DMS114 treated with DMSO at 0.1 percent for 48 hours (cell line): ENCODE data around the gene CYB5B.

Experiments
- DNase-seq: peaks from one replicate; lab custom pipeline; 2025; ENCODE audit not compliant: unreplicated experiment; lab: John Stamatoyannopoulos, UW

The CYB5B gene, protein sequence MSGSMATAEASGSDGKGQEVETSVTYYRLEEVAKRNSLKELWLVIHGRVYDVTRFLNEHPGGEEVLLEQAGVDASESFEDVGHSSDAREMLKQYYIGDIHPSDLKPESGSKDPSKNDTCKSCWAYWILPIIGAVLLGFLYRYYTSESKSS

DNA sequence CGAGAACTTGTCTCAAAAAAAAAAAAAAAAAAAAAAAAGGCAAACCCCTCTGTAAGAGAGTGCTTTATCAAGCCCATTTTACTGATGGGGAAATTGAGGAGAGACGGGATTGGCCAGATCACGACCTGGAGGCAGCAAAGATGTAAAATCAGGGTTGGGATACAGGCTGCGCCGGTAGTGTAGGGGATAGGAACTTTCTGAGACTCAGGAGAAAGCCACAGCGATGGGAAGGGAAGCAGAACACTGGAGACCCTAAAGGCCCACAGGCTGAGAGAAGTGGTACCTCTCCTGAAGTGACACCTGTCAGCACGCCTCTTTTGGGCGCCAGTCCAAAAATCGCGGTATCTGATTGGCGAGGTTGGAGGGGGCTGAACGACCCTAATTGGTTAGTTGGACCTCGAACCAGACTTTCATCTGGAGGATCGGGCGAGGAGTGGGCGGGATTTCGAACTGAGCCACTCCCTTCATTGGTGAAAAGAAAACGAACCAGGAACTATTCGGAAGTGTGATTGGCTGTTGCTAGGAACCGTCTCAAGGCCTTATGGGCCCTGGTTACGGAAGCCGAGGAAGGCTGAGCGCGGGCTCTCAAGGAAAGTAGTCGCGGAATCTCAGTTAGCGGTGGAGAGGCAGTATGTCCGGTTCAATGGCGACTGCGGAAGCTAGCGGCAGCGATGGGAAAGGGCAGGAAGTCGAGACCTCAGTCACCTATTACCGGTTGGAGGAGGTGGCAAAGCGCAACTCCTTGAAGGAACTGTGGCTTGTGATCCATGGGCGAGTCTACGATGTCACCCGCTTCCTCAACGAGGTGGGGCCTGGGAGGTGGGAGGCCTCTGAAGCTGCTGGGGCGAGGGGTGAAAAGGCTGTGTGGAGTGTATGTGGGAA, at the start of gene CYB5B:
Gene CYB5B (plus strand): TSS at position 567 of the 882 bp plus-strand sequence. CDS start 65 bp downstream, at position 632.
- DNase-seq = peak; percentile 100

DNA sequence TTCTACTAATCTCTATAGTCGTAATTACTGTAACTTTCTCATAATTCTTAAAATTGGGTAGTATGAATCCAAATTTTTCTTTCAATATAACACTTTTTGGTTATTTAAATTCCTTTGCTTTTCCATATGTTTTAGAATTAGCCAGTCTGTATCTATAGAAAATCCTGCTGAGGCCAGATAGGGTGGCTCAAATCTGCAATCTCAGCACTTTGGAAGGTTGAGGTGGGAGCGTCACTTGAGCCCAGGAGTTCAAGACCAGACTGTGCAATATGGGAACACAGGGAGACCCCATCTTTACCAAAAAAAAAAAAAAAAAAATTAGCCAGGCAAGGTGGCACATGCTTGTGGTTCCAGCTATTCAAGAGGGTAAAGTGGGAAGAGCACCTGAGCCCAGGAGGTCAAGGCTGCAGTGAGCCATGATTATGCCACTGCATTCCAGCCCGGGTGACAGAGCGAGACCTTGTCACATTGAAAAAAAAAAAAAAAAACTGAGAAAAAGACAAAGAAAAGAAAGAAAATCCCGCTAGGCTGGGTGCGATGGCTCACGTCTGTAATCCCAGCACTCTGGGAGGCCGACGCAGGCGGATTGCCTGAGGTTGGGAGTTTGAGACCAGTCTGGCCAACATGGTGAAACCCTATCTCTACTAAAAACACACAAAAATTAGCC, 47.9 kb upstream of the CYB5B start:
- DNase-seq = no peak

DNA sequence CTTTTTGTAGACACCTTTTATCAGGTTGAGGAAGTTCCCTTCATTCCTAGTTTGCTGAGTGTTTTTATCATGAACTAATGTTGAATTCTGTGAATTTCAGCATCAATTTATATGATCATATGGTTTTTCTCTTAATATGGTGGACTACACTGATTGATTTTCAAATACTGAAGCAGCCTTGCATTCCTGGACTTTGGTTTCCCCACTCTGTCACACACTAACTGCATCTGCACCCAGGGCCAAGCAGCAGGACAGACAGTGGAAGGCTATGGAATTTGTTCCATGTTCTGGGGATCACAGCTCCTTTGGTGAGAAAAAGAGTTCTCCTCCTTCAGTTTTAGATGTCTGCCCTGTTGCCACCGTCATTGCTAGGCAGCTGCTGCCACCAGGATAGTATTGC, 46.4 kb upstream of the CYB5B start:
- no peak for DNase-seq

DNA sequence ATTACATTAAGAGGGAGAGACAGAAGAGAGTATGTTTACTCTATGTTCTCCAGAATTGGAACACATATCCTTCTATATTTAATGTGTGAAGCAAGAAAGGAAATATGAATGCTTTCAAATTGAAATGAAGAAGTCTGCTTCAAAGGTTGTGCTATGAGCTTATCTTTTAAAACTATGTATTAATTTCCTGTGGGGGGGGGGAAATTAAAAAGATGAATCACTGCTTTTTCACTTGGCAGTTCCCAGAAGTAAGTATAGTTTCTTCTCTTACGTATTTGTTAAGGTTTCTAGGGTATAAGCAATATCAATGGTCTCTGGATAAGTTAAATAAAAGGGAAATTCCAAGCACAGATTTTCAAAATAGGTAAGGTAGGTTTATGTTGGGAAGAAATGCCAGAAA, 45.7 kb upstream of the CYB5B start:
- no peak for DNase-seq

DNA sequence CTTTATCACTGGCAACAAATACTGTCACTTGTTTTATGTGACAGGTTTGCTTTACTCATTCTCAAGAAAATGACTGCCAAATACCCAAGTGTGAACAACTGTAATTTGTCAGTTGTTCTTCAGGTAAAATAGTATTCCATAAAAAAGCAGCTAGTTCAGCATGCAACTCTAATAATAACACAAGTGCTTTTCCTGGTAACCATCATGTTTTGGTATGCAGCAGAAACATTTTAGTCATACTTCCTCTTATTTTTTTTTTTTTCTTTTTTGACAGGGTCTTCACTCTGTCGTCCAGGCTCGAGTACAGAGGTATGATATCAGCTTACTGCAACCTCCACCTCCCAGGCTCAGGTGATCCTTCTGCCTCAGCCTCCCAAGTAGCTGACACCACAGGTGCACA, 43.2 kb upstream of the CYB5B start:
- DNase-seq = no peak

DNA sequence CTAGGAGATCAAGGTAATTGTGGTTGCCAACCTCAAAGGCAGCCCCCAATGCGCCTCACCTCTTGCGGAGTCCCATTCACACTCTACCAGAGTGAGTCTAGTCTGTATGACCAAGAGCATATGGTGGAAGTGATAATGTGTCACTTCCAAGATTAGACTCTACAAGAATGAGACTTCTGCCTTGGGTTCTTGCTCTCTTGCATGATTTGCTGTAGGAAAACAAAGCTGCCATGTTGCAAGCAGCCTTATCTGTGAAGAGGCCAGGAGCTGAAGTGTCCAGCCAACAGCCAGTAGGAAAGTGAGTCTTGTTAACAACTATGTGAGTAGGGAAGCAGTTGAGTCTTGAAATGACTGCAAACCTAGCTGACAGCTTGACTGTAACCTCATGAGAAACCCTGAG, 42.0 kb upstream of the CYB5B start:
- no peak for DNase-seq

DNA sequence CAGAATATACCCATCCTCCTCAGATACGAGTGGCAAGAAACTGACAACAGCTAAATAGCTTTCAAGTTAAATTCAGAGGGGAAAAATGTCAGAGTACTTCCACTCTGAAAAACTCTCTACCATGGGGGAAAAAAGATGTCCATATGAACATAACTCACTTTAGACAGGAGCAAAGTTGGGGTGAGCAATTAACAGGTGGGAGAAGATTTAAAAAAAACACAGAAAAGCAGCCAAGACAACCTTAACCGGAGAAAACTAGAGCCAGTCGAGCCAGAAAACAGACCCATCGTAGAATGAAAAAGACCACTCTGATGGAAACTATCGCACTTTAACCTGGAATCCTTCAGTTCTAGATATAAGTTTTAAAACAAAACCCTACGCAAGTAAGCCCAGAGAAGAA, 39.4 kb upstream of the CYB5B start:
- DNase-seq = no peak

DNA sequence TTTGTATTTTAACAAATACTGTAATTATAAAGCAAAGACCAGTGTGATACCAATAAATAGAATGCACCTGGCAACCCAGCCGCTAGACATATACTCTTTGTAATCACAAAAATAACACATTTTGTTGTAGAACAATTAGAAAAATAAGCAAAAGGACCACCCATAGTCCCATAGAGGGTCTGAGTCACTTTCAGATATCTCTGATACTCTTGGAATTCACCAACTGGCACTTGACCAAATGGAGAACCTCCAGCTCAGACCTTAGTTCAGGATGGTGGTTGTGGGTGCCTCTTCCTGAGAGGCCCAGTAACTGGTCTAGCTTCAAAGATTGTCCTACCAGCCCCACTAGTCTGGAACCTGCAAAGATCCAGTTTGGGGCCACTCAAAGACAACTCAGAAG, 37.8 kb upstream of the CYB5B start:
- DNase-seq = no peak

DNA sequence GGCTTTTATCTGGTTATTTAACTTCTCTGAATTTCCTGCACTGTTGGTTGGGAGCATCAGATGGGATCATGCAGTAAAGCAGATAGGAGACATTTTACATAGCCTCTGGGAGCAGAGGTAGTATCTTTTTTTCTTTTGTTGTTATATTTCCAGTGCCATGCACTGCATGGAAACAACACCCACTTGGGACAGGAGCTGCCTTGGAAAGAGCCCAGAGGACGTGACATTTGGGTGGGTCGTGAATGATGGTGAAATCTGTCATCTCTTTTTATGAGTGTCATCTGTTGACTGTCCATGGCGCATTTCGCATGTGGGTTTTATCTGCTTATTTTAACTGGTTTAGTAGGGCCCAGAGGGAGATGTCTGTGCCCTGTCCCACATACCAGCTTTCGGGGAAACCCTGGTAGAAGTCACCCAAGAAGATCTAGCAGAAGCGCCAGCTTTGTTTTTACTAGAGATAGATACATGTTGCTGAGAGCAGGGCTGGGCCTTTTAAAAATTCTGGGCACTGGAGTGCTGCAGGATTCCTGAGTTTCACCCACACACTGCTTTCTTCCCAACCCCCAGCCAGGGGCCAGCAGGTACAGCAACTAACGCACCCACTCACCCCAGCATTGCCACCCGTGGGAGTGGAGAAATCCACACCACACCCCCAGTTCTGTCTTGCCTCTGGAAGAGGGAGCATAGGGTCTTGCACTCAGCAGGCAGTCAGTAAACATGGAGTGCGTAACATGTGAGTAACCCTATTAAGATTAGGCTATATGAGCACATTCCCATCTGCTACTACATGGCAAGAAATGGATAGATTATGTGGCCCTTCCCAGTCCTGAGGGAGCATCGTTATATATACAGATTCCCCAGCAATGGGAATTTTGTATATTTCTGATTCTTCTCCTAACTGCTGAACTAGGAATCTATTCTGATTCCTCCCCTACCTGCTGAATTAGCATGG, 30.2 kb upstream of the CYB5B start:
- DNase-seq = no peak

DNA sequence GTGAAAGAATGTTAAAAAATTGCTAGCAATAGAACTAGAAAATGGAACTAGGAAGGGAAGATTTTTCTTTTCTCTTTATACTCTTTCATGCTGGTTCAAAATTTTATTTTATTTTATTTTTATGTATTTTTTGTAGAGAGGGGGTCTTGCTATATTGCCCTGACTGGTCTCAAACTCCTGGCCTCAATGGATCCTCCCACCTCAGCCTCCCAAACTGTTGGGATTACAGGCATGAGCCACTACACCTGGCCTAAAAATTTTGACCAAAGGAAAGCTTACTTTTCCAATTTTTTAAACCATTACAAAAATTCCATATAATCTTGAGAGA, 28.6 kb upstream of the CYB5B start:
- no peak for DNase-seq

DNA sequence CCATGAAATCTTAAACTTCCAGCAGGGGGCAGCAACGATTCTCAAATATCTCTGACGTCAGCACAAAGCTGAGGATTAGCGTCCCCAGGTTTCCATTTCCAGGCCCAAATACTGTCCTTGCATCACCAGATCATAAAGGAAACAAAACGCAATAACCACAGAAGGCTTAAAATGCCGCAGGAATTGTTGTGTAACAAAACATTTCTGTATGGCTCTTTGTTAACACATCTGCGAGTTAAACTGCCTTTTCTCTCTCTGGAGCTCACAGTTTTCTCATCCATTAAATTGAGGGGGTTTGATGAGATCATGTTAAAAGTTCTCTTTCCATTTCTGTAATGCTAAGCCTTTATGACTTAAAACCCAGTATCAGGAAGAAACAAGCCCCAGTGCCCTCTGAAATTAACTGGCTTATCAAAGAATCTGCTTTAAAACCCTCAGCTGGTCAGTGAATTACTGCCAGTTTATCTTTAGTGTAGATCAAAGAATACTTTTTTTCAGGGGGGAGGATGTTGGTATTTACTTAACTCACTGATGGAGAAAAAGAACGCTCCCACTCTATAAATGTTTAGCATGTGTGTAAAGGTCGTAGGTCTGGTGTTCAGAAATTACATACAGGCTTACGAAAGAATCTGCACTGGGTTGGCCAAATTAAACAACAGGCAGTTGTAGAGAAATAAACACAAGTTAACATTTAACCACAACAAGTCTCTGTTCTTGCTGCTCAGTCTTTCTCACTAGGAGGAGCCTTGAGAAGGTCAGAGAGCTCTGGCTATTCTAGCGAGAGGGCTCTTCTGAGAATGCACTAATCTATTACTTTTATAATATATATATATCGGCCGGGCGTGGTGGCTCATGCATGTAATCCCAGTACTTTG, 28.0 kb upstream of the CYB5B start:
- peak; percentile 71 for DNase-seq

DNA sequence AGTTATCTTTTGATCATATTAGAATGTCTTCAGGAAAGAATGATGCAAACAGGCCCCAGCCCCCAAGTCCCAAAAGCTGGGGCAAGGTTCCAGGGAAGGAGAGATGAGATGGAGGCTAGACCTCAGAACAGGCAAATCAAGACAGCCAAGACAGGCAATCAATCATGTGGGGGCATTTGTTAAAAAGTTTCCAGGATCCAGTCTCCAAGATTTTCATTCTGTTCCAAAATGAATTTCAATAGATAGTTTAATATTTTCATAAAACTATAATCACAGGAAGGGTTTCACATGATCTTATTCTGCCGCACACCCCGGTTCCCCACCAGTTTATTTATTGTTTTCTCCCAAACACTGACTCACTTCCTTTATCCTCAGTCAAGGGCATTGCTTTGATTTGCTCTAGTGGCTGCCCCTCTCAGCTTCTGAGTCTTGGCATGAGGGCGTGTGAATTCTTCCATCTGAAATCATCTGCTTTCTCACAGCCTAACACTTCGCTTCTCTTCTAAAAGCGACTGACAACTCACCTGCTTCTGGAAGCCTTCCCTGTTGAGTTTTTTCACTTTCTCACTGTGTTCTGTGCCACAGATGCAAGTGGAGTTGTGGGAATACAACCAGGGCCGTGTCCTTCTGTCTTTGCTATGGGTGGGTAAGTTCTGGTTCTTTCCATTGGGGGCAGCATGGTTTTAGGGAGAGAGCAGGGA, 26.4 kb upstream of the CYB5B start:
- DNase-seq = peak; percentile 75

DNA sequence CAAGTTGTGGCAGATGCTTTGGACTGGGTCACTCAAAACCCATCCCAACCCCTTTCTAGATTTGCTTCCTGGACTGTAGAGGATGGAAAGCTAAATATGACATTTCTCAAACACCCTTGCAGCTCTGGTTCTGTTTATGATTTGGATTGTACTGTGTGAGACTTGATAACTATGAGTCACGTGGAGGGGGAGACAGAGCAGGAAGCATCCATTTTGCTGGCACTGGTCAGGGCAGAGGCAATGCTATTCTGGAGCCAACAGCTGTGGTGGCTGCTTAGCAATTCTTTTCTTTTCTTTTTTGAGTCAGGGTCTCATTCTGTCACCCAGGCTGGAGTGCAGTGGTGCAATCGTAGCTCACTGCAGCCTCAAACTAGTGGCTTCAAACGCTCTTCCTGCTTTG, 25.1 kb upstream of the CYB5B start:
- no peak for DNase-seq

DNA sequence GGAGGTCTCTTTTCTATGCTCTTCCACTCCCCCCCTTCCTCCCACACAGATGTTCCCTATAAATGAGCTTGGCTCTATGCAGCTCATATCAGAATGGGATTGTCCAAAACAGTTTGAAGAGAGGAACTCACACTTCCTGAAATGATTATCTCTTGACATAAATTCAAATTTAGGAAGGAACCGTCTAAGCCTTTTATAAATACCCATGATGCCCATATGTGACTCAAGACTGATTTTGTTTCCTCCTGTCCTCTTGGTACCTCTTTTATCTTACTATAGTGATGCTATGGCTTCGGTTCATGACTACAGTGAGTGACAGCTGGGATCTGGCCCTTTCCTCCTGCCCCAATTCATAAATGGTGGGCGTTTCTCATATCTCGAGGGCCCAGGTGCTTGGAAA, 22.0 kb upstream of the CYB5B start:
- no peak for DNase-seq

DNA sequence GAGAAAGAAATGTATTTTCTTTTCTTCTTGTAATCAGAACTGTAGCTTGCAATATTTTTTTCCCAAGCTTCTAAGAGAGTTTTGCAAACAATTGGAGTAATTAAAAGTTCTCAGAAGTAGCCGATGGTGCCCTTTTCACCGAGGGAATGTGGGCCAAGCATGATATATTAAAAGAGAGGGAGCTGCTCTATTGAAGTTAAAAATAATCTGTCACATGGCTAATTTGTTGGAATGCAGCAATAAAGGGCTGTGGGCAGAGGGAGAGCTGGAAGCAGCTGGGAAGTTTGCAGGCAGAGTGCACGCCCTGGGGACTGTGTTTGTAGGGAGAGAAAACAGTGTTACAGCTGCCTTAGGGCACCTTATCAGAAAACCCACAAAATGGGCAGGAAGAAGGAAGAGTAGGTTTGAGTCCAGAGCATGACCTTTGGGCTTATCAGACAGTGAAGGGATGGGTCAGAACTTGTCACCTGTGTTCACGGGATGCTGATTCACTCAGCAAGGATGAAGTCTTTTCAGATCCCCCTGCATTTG, 20.1 kb upstream of the CYB5B start:
- DNase-seq = no peak

DNA sequence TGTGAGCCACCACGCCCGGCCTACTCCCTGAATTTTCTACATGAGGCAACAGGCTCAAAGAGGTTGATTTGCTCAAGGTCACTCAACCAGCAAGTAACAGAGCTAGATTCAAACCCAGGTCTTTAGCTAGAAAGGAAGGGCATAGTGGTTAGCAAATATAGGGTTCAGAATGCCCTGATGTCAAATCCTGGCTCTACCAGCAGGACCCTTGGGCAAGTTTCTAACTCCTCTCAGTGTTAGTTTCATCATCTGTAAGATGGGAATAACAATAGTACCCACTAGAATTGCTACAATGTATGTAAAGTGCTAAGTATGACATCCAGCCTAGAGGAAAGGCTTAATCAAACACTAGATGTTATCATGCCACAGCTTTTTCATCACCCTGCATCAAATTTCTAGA, 19.1 kb upstream of the CYB5B start:
- DNase-seq = no peak

DNA sequence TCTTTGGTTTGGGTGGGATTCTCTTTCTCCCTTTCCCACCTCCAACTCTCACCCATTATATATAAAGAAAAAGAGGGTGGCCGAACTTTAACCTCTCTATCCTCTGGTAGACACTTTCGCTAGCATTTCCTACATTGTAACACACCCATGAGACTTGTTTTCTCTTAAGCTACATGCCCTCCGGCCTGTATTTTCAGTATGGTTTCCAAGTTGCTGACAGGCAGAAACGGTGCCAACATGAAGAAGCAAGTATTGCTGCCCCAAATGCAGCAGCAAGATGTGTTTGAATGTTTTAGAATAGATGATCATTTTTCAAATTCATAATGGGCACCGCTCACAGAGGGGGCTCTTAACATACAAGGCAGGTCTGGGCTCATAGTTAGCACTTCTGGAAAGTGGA, 18.7 kb upstream of the CYB5B start:
- DNase-seq = no peak

DNA sequence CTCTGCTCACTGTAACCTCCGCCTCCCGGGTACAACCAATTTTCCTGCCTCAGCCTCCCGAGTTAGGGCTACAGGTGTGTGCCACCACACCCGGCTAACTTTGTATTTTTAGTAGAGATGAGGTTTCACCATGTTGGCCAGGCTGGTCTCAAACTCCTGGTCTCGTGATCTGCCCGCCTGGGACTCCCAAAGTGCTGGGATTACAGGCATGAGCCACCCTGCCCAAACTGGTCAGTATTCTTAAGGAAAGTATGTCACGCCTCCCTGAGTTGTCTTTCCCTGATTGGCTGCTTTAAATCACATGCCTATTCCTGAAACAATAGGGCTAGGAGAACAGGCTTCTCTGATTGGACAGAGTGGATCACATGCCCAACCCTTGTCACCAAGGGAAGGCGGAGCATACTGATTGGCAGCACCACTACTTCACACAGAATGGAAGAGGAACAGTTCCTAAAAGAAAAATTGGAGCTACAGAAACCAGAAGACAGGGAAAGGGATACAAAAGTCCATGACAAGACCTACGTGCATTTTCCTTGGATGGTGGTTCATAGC, 17.6 kb upstream of the CYB5B start:
- no peak for DNase-seq

DNA sequence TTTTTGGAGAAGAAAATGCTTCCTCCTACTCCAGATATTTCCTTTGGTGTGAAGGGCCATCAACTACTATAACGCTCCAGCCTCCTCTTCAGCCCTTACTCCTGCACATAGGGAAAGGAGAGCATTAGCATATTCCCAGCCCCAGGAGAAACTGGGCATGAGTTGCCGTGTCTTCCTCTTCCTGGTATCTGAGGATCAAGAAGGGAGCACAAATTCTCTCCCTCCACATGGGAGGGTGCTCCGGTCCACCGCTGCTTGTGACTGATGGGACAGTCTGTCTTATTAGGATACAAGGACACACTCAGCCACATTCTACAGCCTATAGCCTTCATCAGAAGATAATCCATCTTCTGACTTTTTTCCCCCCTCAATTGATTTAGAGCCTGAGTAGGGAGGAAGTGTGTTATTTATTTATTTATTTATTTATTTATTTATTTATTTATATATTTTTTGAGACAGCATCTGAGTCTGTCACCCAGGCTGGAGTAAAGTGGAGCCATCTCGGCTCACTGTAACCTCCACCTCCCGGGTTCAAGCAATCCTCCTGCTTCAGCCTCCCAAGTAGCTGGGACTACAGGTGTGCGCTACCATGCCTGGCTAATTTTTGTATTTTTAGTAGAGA, 16.6 kb upstream of the CYB5B start:
- no peak for DNase-seq
